ENCODE measurements around the gene PTPRN2.

DNA sequence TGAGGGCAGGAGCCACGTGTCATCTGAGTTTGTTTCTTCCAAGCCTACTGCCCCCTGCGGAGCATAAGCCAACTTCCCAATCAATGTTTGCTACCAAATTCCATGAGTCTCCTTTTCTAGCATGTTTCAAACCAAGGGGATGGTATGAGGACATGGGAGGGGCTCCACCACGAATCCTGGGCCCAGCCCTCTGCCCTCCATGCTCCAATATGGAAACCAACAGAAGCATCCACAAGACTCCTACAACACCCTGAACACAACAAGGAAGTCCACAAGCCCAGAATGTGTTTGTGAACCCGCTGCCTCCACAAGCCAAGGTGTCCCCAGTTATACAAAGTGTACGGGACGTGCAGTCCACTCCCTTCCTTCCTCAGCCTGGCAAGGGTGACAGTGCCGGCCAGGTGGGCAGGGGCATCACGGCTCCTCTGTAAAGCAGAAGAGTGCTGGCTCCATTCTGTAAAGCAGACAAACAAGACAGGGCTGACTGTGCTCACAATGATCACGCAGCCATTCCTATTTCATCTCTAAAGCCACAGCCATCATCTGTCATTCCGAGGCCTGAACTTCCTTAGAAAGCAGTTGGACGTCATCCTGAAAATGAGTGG, 466.1 kb downstream of the PTPRN2 start:
- TF ChIP-seq RAD21 (IDR thresholded peaks at IDR 0.05 in 1 of 2, conservative IDR thresholded peaks at IDR 0.05 in 1 of 2; ENCODE audit: low read depth in 2 of 2, low read length in 2 of 2) = no peak
- TF ChIP-seq POLR2A (IDR thresholded peaks at IDR 0.05; ENCODE audit: control extremely low read depth in 1 of 2, low read depth in 2 of 2, low read length in 2 of 2) = no peak
- no peak for TF ChIP-seq KDM5A (IDR thresholded peaks at IDR 0.05; ENCODE audit: low read length)
- no peak for TF ChIP-seq YY1 (IDR thresholded peaks at IDR 0.05; ENCODE audit: low read depth, low read length)
- no peak for TF ChIP-seq EP300 (IDR thresholded peaks at IDR 0.05; ENCODE audit: borderline replicate concordance in 1 of 2, low read depth in 2 of 2, low read length in 2 of 2)
- TF ChIP-seq, protein P1, sequence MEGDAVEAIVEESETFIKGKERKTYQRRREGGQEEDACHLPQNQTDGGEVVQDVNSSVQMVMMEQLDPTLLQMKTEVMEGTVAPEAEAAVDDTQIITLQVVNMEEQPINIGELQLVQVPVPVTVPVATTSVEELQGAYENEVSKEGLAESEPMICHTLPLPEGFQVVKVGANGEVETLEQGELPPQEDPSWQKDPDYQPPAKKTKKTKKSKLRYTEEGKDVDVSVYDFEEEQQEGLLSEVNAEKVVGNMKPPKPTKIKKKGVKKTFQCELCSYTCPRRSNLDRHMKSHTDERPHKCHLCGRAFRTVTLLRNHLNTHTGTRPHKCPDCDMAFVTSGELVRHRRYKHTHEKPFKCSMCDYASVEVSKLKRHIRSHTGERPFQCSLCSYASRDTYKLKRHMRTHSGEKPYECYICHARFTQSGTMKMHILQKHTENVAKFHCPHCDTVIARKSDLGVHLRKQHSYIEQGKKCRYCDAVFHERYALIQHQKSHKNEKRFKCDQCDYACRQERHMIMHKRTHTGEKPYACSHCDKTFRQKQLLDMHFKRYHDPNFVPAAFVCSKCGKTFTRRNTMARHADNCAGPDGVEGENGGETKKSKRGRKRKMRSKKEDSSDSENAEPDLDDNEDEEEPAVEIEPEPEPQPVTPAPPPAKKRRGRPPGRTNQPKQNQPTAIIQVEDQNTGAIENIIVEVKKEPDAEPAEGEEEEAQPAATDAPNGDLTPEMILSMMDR (IDR thresholded peaks at IDR 0.05; ENCODE audit: control extremely low read depth in 1 of 3, insufficient read depth in 1 of 3, low read depth in 1 of 3, low read length in 3 of 3) = no peak
- TF ChIP-seq CREB1 (IDR thresholded peaks at IDR 0.05) = no peak

Measured in H1 (cell line).